GM12864 (cell line): ENCODE data around the gene SLC12A7.
A peak's percentile ranks its signal among the peaks of the same experiment; 100 is the strongest.

Experiments
- DNase-seq: peaks from one replicate; pipeline ENCODE4 v3.0.0-alpha.2; 2011; ENCODE audit warnings: low read depth
- H3K4me3 ChIP-seq: 2 replicates; pipeline ENCODE4 v1.5.1; 2011; ENCODE audit warnings: mild to moderate bottlenecking, low read depth, low read length, control low read depth
- TF ChIP-seq, protein P1 (sequence below): IDR thresholded peaks from 2 replicates; pipeline ENCODE4 v1.5.1; 2011; ENCODE audit warnings: low read depth, mild to moderate bottlenecking, moderate library complexity, low read length, control low read depth, inconsistent platforms; ENCODE audit errors: missing control alignments

SLC12A7 gene

DNA sequence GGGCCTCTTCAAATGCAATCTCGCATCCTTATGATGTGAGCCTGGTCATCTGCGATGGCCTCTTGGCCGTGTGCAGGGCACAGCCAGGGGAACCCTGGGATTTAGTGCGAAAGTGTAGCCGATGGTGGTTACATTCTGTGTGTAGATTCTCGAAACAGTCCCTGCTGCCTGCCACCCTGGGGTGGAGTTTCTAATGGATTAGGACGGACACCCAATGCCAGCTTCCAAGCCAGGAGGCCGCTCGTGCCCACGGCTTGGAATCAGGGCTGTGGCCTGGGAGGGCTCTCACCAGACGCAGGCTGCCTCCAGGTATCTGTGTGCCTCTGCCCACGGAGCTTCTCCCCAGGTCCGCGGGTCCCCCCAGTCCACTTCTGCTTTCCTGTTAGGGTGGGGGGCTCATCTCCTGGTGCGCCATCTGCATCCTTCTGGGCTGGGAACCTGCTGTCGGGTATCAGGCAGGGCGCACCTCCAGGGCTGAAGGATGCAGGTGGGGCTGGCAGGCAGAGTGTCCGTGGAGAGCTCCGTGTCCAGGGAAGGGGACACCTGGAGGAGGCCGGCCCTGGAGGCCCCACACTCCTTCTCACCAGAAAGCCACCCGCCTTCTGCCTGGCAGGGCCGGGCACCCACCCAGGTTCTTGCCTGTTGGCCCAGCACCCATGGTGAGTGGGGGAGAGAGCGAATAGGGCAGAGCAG lies 3.4 kb upstream of the SLC12A7 start:
- DNase-seq = no peak

DNA sequence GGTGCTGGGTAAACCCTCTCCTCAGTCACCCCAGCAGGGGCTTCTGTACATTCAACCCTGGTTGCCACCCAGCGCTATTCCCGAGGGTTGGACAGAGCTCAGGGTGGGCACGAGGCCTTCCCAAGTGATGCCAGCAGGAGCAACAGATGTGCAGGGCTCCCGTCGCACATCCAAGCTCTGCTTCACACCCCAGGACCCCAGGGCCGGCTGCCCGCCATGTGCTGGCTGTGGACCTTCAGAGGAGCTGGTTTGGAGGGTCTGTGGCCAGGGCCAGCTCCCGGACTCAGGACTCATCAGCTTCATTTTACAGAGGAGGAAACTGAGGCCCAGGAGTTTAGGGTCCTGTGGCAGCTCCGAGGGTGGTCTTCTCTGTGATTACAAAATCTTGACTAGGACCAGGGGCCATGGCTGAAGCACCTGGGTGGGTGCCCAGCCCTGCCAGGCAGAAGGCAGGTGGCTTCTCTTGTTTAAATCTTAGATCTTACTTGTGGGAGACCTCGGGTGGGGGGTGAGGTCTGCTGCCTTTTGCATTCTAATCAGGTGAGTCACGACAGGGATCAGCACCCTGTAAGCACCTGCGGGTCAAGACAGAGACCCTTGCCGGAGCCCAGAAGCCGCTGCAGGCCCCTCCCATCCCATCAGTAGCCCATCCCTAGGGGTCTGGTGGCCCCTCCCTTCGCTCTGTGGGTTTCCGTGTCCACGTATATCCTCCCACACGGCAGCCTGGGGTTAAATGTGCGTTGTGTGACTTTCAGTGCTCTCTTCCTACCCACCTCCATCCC lies 2.1 kb upstream of the SLC12A7 start:
- TF ChIP-seq, protein P1, sequence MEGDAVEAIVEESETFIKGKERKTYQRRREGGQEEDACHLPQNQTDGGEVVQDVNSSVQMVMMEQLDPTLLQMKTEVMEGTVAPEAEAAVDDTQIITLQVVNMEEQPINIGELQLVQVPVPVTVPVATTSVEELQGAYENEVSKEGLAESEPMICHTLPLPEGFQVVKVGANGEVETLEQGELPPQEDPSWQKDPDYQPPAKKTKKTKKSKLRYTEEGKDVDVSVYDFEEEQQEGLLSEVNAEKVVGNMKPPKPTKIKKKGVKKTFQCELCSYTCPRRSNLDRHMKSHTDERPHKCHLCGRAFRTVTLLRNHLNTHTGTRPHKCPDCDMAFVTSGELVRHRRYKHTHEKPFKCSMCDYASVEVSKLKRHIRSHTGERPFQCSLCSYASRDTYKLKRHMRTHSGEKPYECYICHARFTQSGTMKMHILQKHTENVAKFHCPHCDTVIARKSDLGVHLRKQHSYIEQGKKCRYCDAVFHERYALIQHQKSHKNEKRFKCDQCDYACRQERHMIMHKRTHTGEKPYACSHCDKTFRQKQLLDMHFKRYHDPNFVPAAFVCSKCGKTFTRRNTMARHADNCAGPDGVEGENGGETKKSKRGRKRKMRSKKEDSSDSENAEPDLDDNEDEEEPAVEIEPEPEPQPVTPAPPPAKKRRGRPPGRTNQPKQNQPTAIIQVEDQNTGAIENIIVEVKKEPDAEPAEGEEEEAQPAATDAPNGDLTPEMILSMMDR = no peak
- no peak for DNase-seq
- H3K4me3 ChIP-seq = no peak overlapping the region

More for the DNA sequence above, 3.4 kb upstream of the SLC12A7 start:
- H3K4me3 ChIP-seq = no peak overlapping the region
- TF ChIP-seq, protein P1 = no peak

DNA sequence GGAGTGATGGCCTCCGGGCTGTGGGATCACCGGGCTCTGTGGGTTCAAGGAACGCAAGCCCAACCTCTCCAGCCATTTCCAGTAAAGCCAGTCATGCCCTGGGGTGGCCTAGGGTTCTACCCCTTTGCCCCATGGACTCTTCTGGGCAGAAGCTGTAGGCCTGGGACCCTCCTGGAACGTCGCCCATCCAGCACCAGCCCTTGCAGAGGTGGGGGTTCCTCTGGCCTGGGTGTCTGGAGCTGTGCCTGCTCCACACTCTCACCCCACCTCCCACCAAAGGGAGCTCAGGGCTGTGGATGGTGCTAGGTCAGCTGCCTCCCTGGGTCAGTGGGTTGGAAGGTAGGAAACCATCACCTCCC lies 1.4 kb upstream of the SLC12A7 start:
- DNase-seq = no peak
- H3K4me3 ChIP-seq = no peak overlapping the region
- TF ChIP-seq, protein P1 = no peak

DNA sequence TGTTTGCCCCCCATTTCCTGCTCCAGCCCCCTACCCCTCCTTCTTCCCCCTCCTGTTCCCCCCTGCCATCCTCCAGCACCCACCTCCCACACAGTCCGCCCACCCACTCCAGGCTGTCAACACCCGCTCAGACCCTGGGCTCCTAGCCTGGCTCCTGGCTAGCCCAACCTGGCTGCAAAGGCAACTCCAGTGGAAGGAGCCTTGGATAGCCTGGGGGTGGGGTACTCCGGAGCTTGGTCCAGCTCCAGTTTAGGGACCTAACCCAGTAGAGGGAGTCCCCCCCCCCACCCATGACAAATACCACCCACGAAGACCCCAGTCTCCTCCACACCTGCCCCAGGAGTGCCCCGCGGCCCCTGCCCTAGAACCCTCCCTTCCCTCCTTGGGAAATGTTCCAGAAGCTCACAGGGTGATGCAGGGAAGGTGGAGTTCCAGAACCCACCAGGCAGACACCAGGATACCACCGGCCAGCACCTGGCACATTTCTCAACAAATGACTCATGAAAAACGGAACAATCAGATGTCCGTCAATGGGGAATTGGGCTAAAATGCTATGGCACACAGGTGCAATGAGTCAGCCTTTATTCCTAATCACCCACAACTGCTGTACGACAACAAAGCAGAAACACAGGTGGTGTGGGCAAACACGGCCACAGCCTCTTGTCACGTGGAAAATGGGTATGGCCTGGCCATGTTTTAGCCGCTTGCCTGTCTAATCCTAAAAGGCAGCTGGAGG lies 901 bp upstream of the SLC12A7 start:
- no peak for DNase-seq
- TF ChIP-seq, protein P1 = no peak
- no peak overlapping the region for H3K4me3 ChIP-seq

DNA sequence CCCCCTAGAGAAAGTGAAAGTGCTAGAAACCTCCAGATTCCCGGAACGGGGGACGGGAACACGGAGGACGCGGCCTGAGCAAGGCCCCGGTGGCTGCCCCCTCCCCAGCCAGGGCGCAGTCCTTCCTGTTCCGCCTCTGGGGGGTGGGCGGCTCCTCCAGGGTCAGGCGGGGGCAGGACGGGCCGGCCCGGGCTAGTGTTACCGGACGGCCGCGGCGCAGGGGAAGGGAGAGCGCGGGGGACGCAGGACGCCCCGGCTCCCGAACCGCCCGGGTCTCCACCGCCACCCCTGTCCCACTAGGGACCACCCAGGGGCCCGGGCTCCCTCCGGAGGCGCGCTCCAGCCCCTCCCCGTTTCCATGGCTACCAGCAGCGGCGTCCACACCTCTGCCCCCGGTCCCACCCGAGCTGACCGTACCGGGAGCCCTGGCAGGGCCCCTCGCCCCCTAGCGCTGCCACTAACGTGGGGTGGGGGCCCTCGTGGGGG lies 579 bp downstream of the SLC12A7 start:
- TF ChIP-seq, protein P1 = no peak
- no peak for DNase-seq

DNA sequence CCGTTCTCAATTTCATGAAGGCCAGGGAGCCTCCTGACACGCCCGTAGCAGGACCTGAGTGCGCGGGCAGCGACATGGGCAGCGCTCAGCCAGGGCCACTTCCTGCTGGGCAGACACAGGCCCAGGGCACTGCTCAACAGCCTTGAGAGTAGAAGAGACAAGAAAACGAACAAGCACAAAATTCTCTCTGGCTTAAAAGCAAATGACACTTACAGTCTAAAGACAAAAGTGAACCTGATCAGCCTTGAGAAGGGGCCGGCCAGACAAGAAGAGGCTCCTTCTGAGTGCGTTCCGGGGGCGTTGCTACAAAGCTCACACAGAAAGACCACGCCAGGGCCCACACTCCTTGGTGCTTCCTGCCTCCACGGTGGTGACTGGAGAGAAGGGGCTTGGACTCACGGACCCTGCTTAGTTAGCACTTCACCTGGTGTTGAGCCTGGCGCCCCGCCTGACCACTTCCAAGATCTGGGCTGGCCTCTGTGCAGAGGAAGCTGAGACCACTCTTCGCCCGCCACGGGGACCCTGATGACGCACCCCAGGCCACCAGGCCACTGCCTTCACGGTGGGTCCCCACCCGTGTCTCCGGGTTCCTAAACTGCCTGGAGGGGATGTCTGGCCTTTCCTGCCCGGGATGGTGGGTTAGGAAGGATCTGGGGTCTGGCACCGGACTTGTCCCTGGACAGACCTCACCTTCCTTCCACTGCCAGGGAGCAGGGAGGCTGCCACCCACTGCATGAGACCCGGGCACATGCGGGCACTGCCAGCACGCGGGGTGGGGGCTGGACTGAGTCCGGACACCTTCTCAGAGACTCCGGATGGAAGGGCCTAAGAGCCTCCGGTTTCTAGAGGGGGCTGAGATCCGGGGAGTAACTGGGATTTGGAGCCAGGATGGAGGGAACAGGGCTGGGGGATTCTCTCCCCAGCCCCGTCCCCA lies 1.3 kb downstream of the SLC12A7 start:
- H3K4me3 ChIP-seq = peak overlapping the region; percentile 52
- TF ChIP-seq, protein P1 = no peak
- no peak for DNase-seq

More for the DNA sequence above, 579 bp downstream of the SLC12A7 start:
- peak overlapping the region; percentile 52 for H3K4me3 ChIP-seq
